AG10803 (cell line): ENCODE data around the gene DAZAP1.

Experiments
- DNase-seq: peaks from one replicate; pipeline ENCODE4 v3.0.0; 2010; ENCODE audit warnings: low read depth
- H3K4me3 ChIP-seq: 2 replicates; pipeline ENCODE4 v1.5.1; 2011; ENCODE audit warnings: mild to moderate bottlenecking, low read length, control low read depth
- CTCF ChIP-seq: conservative IDR thresholded peaks from 2 replicates; pipeline ENCODE4 v1.5.1; 2011; ENCODE audit warnings: mild to moderate bottlenecking, low read length, control low read depth, inconsistent platforms

Gene DAZAP1

GRCh38 chr19:1364070-1364704 is 43.2 kb upstream of the DAZAP1 start:
- peak; percentile 41 for TF ChIP-seq CTCF
- DNase-seq = no peak
- no peak overlapping the region for H3K4me3 ChIP-seq

- no peak for TF ChIP-seq CTCF
- H3K4me3 ChIP-seq = no peak overlapping the region
- DNase-seq = no peak
These were observed 41.8 kb upstream of the DAZAP1 start for GRCh38 chr19:1365319-1366269.

GRCh38 chr19:1366296-1366695 is 41.1 kb upstream of the DAZAP1 start:
- no peak for DNase-seq
- no peak overlapping the region for H3K4me3 ChIP-seq
- TF ChIP-seq CTCF = no peak

GRCh38 chr19:1366899-1367870 is 40.2 kb upstream of the DAZAP1 start:
- no peak for TF ChIP-seq CTCF
- no peak for DNase-seq
- H3K4me3 ChIP-seq = no peak overlapping the region

- H3K4me3 ChIP-seq = no peak overlapping the region
- no peak for DNase-seq
- no peak for TF ChIP-seq CTCF
These were observed 38.1 kb upstream of the DAZAP1 start for GRCh38 chr19:1369214-1369805.

GRCh38 chr19:1370579-1371361 is 36.6 kb upstream of the DAZAP1 start:
- no peak overlapping the region for H3K4me3 ChIP-seq
- no peak for DNase-seq
- no peak for TF ChIP-seq CTCF
